Astrocyte (in vitro differentiated cells and primary cell): ENCODE results near the gene KBTBD13. TPM values are rescaled to one million over a fixed set of nuclear protein-coding genes. Genes with fewer than 3 reads are reported as not detected.

ENCODE experiments used
- DNase-seq: peaks from one replicate; pipeline ENCODE4 v3.0.0-alpha.2; 2010; ENCODE audit warnings: low read depth
- FAIRE-seq: peaks from 2 replicates; lab custom pipeline; 2011; peaks lifted over from hg19 to GRCh38; lab: Jason Lieb, UNC
- H2AFZ ChIP-seq: 2 replicates; pipeline ENCODE4 v1.6.0; 2012; ENCODE audit warnings: low read depth, low read length, inconsistent platforms
- H3K27ac ChIP-seq: 2 replicates; pipeline ENCODE4 v1.5.1; 2011; ENCODE audit warnings: low read depth, low read length, inconsistent platforms
- H3K27me3 ChIP-seq: 2 replicates; pipeline ENCODE4 v1.6.0; 2011; ENCODE audit warnings: low read length, inconsistent platforms; ENCODE audit not compliant: insufficient read depth
- H3K36me3 ChIP-seq: 2 replicates; pipeline ENCODE4 v1.5.1; 2011; ENCODE audit warnings: low read length, inconsistent platforms; ENCODE audit not compliant: insufficient read depth
- H3K4me1 ChIP-seq: 2 replicates; pipeline ENCODE4 v1.5.1; 2011; ENCODE audit warnings: low read length, inconsistent platforms; ENCODE audit not compliant: insufficient read depth
- H3K4me2 ChIP-seq: 2 replicates; pipeline ENCODE4 v1.6.0; 2012; ENCODE audit warnings: low read length, inconsistent platforms
- H3K4me3 ChIP-seq: 2 replicates; pipeline ENCODE4 v1.5.1; 2011; ENCODE audit warnings: low read depth, mild to moderate bottlenecking, low read length, inconsistent platforms; ENCODE audit not compliant: insufficient read depth
- H3K79me2 ChIP-seq: 2 replicates; pipeline ENCODE4 v1.6.0; 2012; ENCODE audit warnings: mild to moderate bottlenecking, low read length, inconsistent platforms; ENCODE audit not compliant: insufficient read depth
- H3K9ac ChIP-seq: 2 replicates; pipeline ENCODE4 v1.6.0; 2012; ENCODE audit warnings: mild to moderate bottlenecking, low read length, inconsistent platforms
- H3K9me3 ChIP-seq: 2 replicates; pipeline ENCODE4 v1.5.1; 2012; ENCODE audit warnings: low read depth, mild to moderate bottlenecking, low read length, inconsistent platforms; ENCODE audit not compliant: insufficient read depth
- H4K20me1 ChIP-seq: 2 replicates; pipeline ENCODE4 v1.6.0; 2012; ENCODE audit warnings: low read length, inconsistent platforms; ENCODE audit not compliant: insufficient read depth
- H3K27ac Mint-ChIP-seq: one replicate; pipeline ENCODE4 v1.8.0; 2021; ENCODE audit warnings: mild to moderate bottlenecking, mixed read lengths; ENCODE audit not compliant: unreplicated experiment
- H3K27me3 Mint-ChIP-seq: one replicate; pipeline ENCODE4 v1.8.0; 2021; ENCODE audit warnings: low read depth, mixed read lengths; ENCODE audit not compliant: unreplicated experiment
- H3K36me3 Mint-ChIP-seq: one replicate; pipeline ENCODE4 v1.8.0; 2021; ENCODE audit warnings: low read depth, mixed read lengths; ENCODE audit not compliant: unreplicated experiment
- H3K4me1 Mint-ChIP-seq: one replicate; pipeline ENCODE4 v1.8.0; 2021; ENCODE audit warnings: low read depth, mixed read lengths; ENCODE audit not compliant: unreplicated experiment
- H3K4me3 Mint-ChIP-seq: one replicate; pipeline ENCODE4 v1.8.0; 2021; ENCODE audit warnings: mild to moderate bottlenecking, moderate library complexity, mixed read lengths; ENCODE audit not compliant: unreplicated experiment
- H3K9me3 Mint-ChIP-seq: one replicate; pipeline ENCODE4 v1.8.0; 2021; ENCODE audit warnings: mild to moderate bottlenecking, mixed read lengths; ENCODE audit not compliant: unreplicated experiment
- EZH2 ChIP-seq: IDR thresholded peaks from 2 replicates; pipeline ENCODE4 v1.6.1; 2012; ENCODE audit warnings: mild to moderate bottlenecking, low read length, inconsistent platforms; ENCODE audit not compliant: insufficient read depth
- total RNA-seq: library from RNA; stranded (reverse); gene quantifications from 2 replicates; pipeline ENCODE4 v1.2.1, GENCODE V29; 2021
- TF ChIP-seq, protein P1 (sequence below): IDR thresholded peaks from 2 replicates; pipeline ENCODE4 v1.5.1; 2011; ENCODE audit warnings: low read depth, mild to moderate bottlenecking, inconsistent platforms, low read length, moderate library complexity; ENCODE audit not compliant: insufficient read depth

KBTBD13 gene
- total RNA-seq, 1 donor from 2014 or later = not detected

DNA sequence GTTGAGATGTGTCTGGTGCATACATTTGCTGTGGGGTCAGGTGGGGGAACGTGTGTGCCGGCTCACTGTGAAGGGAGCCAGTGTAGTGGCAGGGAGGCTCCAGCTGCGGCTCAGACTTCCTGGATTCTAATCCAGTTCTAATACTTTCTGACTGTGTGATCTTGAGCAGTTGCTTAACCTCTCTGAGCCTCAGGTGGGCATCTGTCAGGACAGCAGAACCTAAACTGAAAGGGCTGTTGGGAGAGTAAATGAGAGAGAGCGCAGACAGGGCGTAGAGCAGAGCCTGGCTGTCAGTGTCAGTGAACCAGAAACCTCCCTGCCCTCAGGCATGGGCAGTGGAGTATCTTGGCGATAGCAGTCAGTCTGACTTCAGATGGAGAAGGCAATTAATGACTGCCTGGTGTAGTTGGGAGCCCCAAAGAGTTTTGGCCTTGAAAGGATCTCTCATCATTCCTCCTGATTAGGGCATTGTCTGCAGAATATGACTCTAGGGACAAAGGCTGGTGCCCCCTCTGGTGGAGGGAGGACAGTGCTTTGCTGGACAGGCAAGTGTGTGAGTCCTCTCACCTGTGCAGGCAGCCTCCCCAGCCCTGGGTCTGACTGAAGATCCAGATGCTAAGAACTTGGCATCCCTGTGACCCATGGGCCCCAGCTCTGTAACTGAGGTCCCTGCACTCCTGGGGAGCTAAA is 9.6 kb downstream of the KBTBD13 start:
- H3K4me1 Mint-ChIP-seq = peaks cover 9% of the 10 kb centered on the region
- Histone ChIP-seq H3K27me3 (peaks cover 28% of the 10 kb centered on the region), H3K9me3 (no peaks in the 10 kb centered on the region), H3K4me1 (peaks cover 9% of the 10 kb centered on the region), H3K9ac (no peak overlapping the region), H3K79me2 (no peaks in the 10 kb centered on the region), H3K4me2 (no peak overlapping the region), H3K4me3 (no peak overlapping the region), H3K27ac (no peak overlapping the region), H3K36me3 (no peaks in the 10 kb centered on the region), H4K20me1 (no peaks in the 10 kb centered on the region), H2AFZ (no peak overlapping the region)
- FAIRE-seq (no peak), DNase-seq (no peak)
- no peak overlapping the region for H3K4me3 Mint-ChIP-seq
- H3K27me3 Mint-ChIP-seq = peaks cover 67% of the 10 kb centered on the region
- H3K9me3 Mint-ChIP-seq = no peaks in the 10 kb centered on the region
- H3K27ac Mint-ChIP-seq = no peak overlapping the region
- TF ChIP-seq, protein P1, sequence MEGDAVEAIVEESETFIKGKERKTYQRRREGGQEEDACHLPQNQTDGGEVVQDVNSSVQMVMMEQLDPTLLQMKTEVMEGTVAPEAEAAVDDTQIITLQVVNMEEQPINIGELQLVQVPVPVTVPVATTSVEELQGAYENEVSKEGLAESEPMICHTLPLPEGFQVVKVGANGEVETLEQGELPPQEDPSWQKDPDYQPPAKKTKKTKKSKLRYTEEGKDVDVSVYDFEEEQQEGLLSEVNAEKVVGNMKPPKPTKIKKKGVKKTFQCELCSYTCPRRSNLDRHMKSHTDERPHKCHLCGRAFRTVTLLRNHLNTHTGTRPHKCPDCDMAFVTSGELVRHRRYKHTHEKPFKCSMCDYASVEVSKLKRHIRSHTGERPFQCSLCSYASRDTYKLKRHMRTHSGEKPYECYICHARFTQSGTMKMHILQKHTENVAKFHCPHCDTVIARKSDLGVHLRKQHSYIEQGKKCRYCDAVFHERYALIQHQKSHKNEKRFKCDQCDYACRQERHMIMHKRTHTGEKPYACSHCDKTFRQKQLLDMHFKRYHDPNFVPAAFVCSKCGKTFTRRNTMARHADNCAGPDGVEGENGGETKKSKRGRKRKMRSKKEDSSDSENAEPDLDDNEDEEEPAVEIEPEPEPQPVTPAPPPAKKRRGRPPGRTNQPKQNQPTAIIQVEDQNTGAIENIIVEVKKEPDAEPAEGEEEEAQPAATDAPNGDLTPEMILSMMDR = peak; percentile 41
- TF ChIP-seq EZH2 = no peak
- H3K36me3 Mint-ChIP-seq = peaks cover 2% of the 10 kb centered on the region

DNA sequence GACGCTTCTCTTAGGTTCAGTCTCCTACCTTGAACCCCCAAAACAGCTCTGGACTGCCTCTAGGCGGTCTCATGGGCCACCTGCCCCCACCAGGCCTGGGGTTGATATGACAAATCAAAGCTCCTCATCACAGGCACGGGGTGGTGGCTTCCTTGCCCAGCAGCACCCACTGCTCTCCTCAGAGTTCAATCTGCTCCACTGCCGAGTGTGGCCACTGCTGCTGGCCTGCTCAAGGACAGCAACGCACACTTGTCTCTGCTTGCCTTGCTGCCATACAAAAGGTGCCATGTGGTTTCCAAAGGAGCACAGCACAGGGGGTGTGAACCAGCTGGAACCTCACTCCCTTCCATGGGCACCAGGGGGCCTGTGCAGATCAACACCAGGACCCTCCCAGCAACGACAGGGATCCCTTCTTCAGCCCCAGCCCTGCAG is 10.2 kb downstream of the KBTBD13 start:
- Histone ChIP-seq H3K4me2 (no peak overlapping the region), H3K27me3 (peaks cover 23% of the 10 kb centered on the region), H3K9ac (no peak overlapping the region), H3K4me3 (no peak overlapping the region), H3K36me3 (no peaks in the 10 kb centered on the region), H4K20me1 (no peaks in the 10 kb centered on the region), H2AFZ (no peak overlapping the region), H3K4me1 (peaks cover 7% of the 10 kb centered on the region), H3K27ac (no peak overlapping the region), H3K79me2 (no peaks in the 10 kb centered on the region), H3K9me3 (no peaks in the 10 kb centered on the region)
- TF ChIP-seq, protein P1 = peak; percentile 14
- TF ChIP-seq EZH2 = no peak
- no peak overlapping the region for H3K4me3 Mint-ChIP-seq
- peaks cover 2% of the 10 kb centered on the region for H3K36me3 Mint-ChIP-seq
- no peaks in the 10 kb centered on the region for H3K9me3 Mint-ChIP-seq
- FAIRE-seq (no peak), DNase-seq (no peak)
- peaks cover 9% of the 10 kb centered on the region for H3K4me1 Mint-ChIP-seq
- no peak overlapping the region for H3K27ac Mint-ChIP-seq
- peaks cover 62% of the 10 kb centered on the region for H3K27me3 Mint-ChIP-seq

DNA sequence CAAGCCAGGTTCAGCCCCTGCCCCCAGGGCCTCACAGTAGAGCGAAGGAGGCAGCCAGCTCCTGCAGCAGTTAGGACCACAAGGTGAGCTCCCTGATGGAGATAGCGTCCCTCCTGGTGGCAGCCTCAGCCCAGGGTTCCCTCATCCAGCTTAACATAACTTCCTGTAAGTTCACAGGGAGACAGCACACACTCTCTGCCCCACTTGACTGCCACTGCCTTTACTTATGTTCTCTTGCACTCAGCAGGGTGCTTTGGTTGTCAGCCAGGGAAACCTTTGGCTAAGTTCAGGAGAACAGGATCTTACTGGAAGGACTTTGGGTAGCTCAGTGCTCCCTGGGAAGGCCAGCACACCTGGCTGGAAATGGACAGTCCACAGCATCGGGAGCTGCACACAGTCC is 10.9 kb downstream of the KBTBD13 start:
- H3K79me2 ChIP-seq = no peaks in the 10 kb centered on the region
- TF ChIP-seq, protein P1 = no peak
- no peak for TF ChIP-seq EZH2
- H3K4me2 ChIP-seq = no peak overlapping the region
- Mint-ChIP-seq H3K36me3 (peaks cover 2% of the 10 kb centered on the region), H3K27me3 (peaks cover 62% of the 10 kb centered on the region), H3K4me1 (peaks cover 7% of the 10 kb centered on the region), H3K9me3 (no peaks in the 10 kb centered on the region), H3K4me3 (no peak overlapping the region), H3K27ac (no peak overlapping the region)
- no peak overlapping the region for H3K4me3 ChIP-seq
- H3K27me3 ChIP-seq = peaks cover 23% of the 10 kb centered on the region
- no peak overlapping the region for H3K9ac ChIP-seq
- no peaks in the 10 kb centered on the region for H4K20me1 ChIP-seq
- no peaks in the 10 kb centered on the region for H3K9me3 ChIP-seq
- H3K27ac ChIP-seq = no peak overlapping the region
- DNase-seq = no peak
- FAIRE-seq = no peak
- H2AFZ ChIP-seq = no peak overlapping the region
- peaks cover 3% of the 10 kb centered on the region for H3K4me1 ChIP-seq
- no peaks in the 10 kb centered on the region for H3K36me3 ChIP-seq
